DMS 273 (cell line): ENCODE measurements around the gene FAM228B.
"Not testable (repeated sequence)": the region's sequence is repeated elsewhere in the genome, so short reads cannot be mapped to it uniquely, and the experiment has no call there.

ENCODE experiments used
- DNase-seq: peaks from one replicate; lab custom pipeline; 2025; ENCODE audit not compliant: unreplicated experiment; lab: John Stamatoyannopoulos, UW

Gene FAM228B

DNA sequence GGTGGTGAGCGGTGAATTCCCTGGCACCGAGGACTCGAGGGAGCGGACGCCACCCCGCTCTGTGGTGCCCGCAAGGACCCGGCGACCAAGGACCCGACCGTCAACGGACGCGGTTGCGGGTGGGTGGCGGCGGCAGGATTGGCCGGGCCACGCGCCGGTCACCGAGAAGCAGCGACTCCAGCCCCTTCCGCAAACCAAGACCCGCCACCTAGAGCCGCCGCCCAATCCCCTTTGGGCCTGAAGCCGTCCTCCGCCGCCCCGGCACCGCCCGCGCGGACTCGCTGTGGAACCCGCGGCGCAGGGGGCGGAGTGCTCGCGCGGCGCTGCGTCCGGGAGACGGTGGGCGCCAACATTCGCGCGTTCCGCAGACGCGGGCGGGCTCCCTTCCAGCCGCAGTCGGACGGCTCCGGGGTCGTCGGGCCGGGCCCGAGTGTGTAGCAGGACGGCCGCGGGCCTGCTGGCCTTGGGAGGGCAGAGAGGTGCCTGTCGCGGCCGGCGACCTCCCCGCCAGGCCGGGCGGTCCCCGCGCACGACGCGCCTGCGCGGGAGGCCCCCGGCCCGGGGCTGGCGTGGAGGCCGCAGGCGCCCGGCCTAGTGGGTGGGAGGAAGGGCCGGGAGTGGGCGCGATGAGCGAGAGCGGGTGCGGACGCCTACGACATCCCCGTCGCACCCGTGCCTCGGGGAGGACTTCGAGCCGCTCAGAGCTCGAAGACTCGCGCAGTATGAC, at the start of gene FAM228B, which contains the start of gene PFN4:
TSS of gene FAM228B (plus strand) at position 275 of the 727 bp plus-strand sequence. CDS start 893 bp downstream, outside the sequence.
TSS of gene PFN4 (minus strand) at position 140 of the 727 bp plus-strand sequence. CDS start 799 bp downstream, outside the sequence.
- DNase-seq, result peak; percentile 87

DNA sequence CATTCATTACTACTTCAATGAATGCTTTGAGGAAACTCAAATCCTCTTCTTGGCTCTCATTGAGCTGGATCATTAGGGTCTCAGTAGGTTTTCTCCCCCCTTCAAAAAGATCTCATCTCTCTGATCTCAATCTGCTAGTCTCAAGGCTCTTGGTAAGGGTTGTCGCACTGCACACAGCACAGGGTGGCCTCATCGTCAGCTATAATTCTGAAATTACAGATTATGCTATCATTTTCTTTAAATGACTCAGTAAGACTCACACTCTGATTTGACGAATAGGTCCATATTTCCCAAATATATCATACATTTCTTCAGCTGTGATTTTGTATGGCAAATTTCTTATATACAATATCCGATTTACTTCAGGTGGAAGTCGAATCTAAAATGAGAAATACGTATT, 49.5 kb upstream of the FAM228B start:
- no peak for DNase-seq

DNA sequence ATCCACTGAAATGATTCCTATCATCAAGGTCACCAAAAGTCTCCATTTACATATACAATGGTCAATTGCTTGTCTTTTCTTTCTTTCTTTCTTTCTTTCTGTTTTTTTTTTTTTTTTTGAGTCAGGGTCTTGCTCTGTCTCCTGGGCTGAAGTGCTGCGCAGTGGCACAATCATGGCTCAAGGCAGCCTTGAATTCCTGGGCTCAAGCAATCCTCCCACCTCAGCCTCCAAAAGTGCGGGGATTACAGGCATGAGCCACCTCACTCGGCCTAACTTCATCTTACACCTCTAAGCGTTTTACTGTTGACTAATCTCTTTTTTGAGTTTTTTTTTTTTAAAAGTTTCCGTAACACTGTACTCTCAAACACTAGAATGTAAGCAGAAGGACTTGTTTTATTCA, 48.0 kb upstream of the FAM228B start:
- no peak for DNase-seq

DNA sequence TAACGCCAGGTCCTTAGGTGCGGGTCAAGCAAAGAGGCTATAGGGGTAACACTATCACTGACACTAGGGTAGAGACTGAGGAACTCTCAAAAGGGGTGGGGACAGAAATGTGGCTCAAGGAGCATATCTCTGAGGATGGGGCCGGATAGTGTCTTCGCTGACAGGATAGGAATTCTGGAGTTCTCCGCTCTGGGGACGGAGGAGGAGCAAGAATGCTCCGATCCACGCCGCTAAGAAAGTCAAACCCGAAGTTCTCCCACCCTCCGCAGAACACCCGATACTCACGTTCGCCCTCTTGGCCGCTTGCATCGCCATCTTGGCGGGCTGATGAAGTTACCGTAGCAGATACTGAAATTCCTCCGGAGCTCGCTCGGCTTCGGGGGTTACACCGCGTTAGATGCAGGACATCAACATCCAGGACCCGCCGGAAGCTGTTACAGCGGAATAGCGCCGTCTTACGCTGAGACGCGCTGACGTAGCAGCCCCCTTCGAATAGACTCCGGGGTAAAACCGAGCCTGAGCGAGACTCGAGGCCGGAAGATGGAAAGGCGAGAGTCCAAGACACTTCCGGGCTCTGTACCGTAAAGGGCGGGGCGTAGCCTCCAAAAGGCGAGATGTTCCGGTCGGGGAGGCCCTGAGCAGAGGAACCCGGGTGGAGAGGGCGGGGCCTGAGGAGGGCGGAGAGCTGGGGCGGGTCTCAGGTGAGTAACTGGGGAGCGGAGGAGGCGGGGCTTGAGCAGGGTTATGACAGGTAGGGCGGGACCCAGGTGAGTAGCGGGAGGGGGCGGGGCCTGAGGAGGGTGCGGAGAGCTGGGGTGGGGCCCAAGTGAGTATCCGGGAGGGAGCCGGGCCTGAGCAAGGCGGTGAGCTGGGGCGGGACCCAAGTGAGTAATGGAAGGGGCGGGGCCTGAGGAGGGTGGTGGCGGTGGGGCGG, 47.1 kb upstream of the FAM228B start, which contains the start of gene SF3B6:
TSS of gene SF3B6 (minus strand) at position 412 of the 934 bp plus-strand sequence. CDS start at position 315, 97 bp downstream.
- peak; percentile 100 for DNase-seq

DNA sequence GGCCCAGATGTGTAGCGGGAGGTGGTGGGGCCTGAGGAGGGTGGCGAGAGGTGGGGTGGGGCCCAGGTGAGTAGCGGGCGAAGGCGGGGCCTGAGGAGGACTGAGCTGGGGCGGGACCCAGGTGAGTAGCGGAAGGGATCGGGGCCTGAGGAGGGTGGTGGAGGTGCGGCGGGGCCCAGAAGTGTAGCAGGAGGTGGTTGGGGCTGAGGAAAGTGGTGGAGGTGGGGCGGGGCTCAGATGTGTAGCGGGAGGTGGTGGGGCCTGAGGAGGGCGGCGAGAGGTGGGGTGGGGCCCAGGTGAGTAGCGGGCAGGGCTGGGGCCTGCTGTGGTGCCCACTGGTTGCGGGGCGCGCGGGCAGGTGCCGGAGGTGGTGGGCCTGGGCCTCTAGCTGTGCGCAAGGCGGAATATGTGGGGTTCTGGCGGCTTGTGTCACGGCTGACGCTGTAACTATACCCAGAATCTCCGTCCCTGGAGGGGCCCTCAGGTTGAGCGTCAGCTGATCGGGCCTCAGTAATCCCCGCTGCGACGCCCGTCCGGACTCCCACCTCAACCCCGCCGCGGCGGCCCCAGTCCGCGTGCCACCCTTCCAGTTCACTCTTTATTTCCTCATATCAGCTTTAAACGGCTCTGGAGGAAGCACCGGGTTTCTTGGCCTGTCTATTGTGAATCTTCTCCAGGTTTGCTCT, 46.3 kb upstream of the FAM228B start:
- DNase-seq, result peak; percentile 48

DNA sequence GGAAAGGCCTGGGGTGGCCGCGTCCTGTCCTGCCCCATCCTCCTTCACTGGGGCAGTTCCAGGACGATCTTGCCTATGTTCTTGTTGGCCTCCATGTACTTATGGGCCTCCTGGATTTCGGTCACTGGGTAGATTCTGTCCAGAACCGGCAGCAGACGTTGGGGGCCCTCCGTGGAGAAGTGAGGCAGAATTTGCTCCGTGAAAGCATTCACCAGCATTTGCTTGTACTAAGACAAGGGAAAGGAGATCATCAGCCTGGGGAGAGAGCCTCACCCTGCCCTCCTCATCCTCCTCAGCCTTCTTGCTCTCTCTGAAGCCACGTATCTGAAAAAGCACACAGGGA, 45.8 kb upstream of the FAM228B start:
- no peak for DNase-seq

DNA sequence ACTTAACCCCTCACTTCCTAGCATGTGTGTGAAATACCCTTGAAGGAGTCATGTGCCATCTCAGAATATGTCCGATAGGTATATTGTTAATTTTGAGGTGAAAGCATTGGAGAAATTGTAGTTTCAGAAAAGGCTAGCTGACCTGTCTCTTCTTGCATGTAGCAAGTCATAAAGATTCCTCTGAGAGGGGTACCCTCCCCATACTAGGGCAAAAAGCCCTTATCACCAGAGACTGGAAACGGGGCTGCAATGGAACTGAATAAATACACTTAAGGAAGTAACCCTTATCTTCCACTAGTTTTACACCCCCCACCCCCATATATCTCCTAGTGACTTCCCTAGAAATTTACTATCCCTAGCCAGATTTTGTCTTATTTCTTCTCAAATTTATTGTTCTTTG, 45.4 kb upstream of the FAM228B start:
- DNase-seq, result no peak

DNA sequence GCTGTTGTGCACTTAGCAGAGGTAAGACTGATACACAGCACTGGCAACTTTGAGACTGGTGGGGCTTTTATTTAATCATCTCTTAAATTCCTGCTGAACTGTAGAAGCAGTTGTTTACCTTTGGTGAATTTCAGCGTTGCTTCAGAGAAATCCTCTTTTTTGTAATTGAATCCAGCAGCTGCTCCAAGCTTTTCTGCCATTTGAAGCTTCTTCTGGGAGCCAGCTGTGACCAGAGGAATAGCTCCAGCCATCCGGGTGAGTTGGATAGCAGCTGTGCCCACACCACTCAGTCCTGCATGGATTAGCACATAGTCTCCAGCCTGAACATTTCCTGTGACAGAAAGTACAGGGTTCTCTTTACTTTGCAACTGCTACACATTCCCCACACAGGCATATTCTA, 42.6 kb upstream of the FAM228B start:
- no peak for DNase-seq

DNA sequence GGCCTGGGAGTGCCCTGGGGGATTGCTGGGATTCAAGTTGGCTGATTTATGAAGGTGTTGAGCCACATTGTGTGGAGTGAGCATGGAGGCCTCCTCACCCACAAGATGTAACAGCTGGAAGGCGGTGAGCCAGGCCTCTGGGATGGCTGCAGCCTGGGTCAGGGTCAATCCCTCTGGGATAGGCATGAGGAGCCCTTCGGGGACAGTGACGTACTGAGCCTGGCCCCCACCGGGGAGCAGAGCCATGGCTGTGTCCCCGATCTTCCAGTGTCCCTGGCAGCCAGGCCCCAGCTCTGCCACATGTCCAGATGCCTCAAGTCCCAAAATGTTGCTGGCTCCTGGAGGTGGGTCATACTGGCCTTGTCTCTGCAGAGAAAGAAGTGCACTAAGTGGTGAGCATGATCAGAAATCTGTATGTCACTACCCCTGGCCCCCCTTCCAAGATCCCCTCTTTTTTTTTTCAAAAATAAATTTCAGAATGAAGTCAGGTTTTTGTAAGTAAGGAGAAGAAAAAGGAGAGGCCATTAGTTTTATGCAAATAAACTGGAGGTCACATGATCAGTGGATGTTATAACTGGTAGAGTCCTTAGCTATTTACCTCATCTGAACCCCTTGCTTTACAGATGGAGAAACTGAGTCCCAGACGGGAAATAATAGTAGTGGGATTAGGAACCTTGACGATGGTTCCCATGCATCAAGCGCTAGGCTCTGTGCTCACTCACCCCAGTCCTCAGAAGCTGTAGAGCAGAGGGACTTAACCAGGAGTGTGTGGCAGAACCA, 40.3 kb upstream of the FAM228B start:
- DNase-seq, result no peak

DNA sequence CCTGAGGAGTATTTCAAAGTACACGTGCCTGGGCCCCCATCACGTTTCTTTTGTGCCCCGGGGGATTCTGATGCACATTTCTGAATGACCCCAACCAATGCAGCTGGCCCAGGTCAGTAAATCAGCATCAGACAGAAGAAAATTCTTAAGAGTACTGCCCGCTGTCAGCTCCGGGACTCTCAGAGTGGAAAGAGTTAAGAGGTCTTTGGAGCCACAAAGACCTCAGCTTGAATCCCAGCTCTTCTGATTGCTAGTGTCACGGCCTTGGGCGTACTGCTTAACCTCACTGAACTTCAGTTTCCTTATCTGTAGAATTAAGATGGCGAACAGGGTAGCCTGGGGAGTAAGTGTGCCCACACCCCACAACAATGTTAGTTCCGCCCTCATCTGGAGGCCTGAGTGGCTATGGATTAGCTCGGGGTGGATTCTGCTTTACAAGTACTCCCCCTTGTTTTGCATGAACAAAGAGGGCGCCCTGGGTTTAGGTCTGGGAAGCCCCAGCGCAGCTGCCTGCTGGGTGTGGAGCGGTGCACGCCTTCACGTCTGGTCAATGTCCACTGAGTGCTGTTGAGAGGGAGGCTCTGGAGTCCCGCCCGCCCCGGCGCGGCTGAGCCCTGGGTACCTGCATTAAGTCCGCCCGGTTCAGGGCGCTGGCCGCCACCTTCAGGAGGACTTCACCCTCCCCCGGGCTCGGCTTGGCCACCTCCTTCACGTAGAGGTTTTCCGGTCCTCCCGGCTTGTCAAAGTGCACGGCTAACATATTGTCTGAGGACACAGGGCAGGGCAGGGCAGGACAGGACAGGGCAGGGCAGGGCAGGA, 39.5 kb upstream of the FAM228B start:
- DNase-seq, result peak; percentile 83

DNA sequence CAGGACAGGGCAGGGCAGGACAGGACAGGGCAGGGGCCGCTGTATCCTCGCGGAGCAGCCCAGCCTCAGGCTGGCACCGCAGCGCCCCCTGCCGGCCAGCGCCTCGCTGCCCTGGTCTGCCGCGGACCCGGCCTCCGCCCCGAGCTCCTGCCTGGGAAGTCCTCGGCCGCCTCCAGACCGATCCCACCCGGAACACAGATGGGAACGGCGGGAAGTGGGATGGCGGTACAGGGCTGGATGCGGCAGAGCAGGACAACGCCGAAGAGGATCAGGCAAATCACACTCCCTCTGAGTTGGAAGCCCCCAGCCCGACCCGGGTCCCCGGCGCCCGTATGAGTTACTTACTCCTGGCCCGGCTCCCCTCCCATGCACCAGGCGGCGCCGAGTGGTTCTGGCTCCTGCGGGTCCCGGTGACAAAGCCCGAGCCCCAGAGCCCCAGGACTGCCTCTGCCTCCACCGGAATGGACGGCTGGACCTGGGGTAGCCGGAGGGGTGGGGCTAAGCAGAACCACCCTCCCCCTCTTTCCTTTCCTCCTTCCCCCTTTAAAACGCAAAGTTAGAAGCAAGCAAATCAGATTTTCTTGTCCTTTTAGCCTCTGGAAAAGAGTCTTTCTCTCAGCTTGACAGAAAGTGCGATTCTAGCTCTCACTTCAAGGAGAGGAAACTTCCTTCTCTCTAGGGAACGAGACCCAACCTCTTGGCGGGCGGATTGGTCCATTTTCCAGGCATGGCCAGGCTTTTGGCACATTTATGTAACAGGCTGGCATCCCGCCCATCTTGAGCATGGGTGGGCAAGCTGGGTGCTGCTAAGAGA, 38.7 kb upstream of the FAM228B start, which contains the start of gene TP53I3:
TSS of gene TP53I3 (minus strand) at position 449 of the 814 bp plus-strand sequence. CDS start 508 bp downstream, outside the sequence.
- DNase-seq, result peak; percentile 93

DNA sequence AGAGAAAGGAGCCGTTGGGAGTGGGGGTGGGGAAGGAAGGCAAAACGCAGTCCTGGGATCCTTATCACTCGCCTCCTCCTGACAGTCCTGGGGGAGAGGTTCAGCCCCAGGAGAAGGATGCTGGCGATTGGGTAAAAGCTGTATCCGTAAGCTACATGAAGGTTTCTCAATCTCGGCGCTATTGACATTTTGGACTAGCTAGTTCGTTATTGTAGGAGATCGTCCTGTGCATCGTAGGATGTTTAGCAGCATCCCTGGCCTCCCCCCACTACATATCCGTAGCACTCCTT, 38.1 kb upstream of the FAM228B start:
- no peak for DNase-seq

DNA sequence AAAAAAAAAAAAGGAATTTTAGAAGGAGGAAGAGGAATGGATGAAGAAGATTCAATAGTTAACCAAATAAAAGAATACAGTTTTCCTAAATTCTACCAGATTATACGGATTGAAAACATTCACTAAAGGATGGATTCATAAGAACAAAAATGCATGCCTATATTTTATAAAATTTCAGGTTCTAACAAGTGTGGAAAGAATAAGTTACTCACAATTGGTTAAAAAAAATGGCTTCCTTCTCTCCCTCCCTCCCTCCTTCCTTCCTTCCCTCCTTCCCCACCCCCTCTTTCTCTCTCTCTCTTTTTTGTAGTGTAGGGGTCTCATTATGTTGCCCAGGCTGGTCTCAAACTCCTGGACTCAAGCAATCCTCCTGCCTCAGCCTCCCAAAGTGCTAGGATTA, 37.0 kb upstream of the FAM228B start:
- no peak for DNase-seq

DNA sequence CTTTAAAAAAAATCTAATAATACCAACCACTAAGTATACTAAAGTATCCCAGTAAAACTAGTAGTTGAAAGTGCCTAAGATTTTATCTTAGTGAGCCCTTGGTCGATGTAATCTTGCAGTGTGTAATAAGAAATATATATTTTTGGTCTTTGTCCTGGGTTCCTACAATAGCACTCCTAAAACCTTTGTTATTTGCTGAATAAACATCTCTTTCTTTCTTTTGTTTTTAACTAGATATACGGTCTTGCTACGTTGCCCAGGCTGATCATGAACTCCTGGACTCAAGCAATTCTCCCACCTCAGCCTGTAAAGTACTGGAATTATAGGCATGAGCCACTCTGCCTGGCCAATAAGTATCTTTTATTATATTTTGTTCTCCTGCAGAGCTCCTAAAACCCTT, 36.2 kb upstream of the FAM228B start:
- DNase-seq, result no peak

DNA sequence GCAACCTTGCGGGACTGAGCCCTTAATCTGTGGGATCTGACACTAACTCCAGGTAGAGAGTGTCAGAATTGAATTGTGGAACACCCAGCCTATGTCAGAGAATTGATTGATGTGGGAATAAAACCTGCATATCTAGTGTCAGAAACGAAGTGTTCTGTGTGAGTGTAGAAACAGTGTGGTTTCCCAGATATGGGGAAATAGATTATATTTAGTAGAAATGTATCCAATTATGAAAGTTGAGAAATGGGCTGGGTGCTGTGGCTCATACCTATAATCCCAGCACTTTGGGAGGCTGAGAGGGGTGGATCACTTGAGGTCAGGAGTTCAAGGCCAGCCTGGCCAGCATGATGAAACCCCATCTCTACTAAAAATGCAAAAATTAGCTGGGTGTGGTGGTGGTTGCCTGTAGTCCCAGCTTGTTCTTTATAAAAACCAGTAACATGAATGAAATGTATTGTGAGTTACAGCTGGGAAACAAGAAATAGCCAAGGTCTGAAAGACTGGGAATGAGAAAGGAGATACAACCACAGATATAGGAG, 34.4 kb upstream of the FAM228B start:
- DNase-seq, result no peak

DNA sequence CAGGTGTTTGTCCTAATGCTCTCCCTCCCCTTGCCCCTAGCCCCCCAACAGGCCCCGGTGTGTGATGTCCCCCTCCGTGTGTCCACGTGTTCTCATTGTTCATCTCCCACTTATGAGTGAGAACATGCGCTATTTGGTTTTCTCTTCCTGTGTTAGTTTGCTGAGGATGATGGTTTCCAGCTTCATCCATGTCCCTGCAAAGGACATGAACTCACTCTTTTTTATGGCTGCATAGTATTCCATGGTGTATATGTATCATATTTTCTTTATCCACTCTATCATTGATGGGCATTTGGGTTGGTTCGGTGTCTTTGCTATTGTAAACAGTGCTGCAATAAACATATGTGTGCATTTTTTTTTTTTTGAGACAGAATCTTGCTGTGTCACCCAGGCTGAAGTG, 30.0 kb upstream of the FAM228B start:
- DNase-seq, result not testable (repeated sequence)

DNA sequence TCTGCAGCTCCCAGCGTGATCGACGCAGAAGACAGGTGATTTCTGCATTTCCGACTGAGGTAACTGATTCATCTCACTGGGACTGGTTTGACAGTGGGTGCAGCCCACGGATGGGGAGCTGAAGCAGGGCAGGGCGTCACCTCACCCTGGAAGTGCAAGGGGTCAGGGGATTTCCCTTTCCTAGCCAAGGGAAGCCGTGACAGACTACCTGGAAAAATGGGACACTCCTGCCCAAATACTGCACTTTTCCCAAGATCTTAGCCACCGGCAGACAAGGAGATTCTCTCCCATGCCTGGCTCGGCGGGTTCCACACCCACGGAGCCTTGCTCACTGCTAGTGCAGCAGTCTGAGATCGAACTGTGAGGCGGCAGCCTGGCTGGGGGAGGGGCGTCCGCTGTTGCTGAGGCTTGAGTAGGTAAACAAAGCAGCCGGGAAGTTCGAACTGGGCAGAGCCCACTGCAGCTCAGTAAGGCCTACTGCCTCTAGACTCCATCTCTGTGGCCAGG, 28.0 kb upstream of the FAM228B start:
- not testable (repeated sequence) for DNase-seq

DNA sequence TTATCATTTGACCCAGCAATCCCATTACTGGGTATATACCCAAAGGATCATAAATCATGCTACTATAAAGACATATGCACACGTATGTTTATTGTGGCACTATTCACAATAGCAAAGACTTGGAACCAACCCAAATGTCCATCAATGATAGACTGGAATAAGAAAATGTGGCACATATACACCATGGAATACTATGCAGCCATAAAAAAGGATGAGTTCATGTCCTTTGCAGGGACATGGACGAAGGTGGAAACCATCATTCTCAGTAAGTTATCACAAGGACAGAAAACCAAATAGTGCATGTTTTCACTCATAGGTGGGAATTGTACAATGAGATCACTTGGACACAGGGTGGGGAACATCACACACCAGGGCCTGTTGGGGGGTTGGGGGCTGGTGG, 22.5 kb upstream of the FAM228B start:
- not testable (repeated sequence) for DNase-seq
